ENCODE data around the gene PAN2.

- TF ChIP-seq CTCF (IDR thresholded peaks at IDR 0.05): no peak
- no peak for TF ChIP-seq POLR2A (IDR thresholded peaks at IDR 0.05)
Measured at GRCh38 chr12:56286044-56286830, 47.6 kb downstream of the PAN2 start.
